ENCODE data around the gene NRCAM.

DNA sequence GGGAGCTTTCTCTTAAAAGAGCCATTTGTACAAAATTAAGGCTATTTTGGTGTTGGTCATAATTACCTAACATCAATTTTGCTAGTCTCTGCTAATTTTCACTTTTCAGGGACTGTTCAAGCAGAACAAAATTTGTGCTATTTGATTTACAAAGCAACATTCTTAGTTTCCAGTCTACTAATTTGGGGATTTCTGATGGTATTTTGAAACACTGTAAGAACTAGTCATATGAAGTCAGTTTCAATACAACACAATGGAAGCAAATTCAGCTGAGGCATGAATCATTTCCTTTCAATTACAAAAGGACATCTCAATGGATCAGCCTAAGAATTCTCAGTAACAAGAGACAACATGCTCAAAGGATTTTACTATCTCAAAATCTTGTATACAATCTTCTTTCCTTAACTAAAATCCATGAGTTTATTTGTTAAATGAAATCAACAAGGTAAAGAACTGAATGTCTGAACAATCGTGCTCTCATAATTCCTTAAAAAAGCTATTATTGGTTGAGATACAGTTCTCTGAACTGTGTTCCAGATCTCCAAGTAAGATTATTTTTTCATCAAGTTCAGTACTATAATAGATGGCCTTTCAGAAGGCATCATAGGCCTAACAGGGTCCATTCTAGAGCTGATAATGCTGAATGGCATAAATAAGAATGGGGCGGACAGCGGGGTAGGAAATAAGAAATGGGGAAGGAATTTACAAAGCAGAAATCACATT lies 144.6 kb downstream of the NRCAM start:
- TF ChIP-seq, protein P1, sequence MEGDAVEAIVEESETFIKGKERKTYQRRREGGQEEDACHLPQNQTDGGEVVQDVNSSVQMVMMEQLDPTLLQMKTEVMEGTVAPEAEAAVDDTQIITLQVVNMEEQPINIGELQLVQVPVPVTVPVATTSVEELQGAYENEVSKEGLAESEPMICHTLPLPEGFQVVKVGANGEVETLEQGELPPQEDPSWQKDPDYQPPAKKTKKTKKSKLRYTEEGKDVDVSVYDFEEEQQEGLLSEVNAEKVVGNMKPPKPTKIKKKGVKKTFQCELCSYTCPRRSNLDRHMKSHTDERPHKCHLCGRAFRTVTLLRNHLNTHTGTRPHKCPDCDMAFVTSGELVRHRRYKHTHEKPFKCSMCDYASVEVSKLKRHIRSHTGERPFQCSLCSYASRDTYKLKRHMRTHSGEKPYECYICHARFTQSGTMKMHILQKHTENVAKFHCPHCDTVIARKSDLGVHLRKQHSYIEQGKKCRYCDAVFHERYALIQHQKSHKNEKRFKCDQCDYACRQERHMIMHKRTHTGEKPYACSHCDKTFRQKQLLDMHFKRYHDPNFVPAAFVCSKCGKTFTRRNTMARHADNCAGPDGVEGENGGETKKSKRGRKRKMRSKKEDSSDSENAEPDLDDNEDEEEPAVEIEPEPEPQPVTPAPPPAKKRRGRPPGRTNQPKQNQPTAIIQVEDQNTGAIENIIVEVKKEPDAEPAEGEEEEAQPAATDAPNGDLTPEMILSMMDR (optimal IDR thresholded peaks at IDR 0.05 in 1 of 3, IDR thresholded peaks at IDR 0.05 in 1 of 3, conservative IDR thresholded peaks at IDR 0.05 in 1 of 3; ENCODE audit: extremely low read depth in 1 of 3, insufficient read depth in 2 of 3, low read length in 3 of 3) = no peak
- TF ChIP-seq EZH2 (IDR thresholded peaks at IDR 0.05; ENCODE audit: low read length) = no peak

All from keratinocyte (primary cell).